HEK293 (cell line): ENCODE data around the gene STOX1.

Experiments
- CTCF ChIA-PET: fragments of 350-600 bp; formaldehyde crosslinking; extraction: SDS; loops from one replicate; lab custom pipeline; 2021; ENCODE audit warnings: antibody characterized with exemption; lab: Yijun Ruan, JAX
- POLR2A ChIA-PET: fragments of 300-600 bp; formaldehyde crosslinking; extraction: SDS; loops from one replicate; lab custom pipeline; 2020; ENCODE audit warnings: antibody characterized with exemption, inconsistent platforms; lab: Yijun Ruan, JAX
- H3K27ac ChIP-seq: fragments of 200-500 bp; sonication (Bioruptor generic); 2 replicates; pipeline ENCODE4 v1.5.1; 2014; ENCODE audit warnings: low read depth, low read length, control low read depth, inconsistent platforms; ENCODE audit errors: extremely low read depth
- H3K36me3 ChIP-seq, 2 experiments: fragments of 200-500 bp in 1 of 2; sonication (Bioruptor generic) in 1 of 2; 1 replicate in 1 of 2; 2 replicates in 1 of 2; pipeline ENCODE4 v1.5.1; 2014 to 2017; ENCODE audit warnings: inconsistent platforms in 2 of 2, low read length in 2 of 2; ENCODE audit not compliant: control insufficient read depth in 2 of 2, insufficient read depth in 1 of 2
- H3K4me1 ChIP-seq: fragments of 200-500 bp; sonication (Bioruptor generic); 2 replicates; pipeline ENCODE4 v1.5.1; 2014; ENCODE audit warnings: mild to moderate bottlenecking, low read length, inconsistent platforms; ENCODE audit not compliant: control insufficient read depth, insufficient read depth
- H3K4me3 ChIP-seq: 2 replicates; pipeline ENCODE4 v1.5.1; 2011; ENCODE audit warnings: low read depth, mild to moderate bottlenecking, control low read depth, low read length, moderate library complexity
- H3K9me3 ChIP-seq: fragments of 200-500 bp; sonication (Bioruptor generic); 2 replicates; pipeline ENCODE4 v1.5.1; 2014; ENCODE audit warnings: low read depth, low read length, inconsistent platforms; ENCODE audit not compliant: control insufficient read depth, insufficient read depth
- BCL11A ChIP-seq: fragments of 450-650 bp; formaldehyde crosslinking; IDR thresholded peaks from 2 replicates; pipeline ENCODE4 v1.5.1; 2016; ENCODE audit warnings: low read depth, missing biosample characterization, missing genetic modification characterization
- BCL11B ChIP-seq: fragments of 450-650 bp; formaldehyde crosslinking; IDR thresholded peaks from 2 replicates; pipeline ENCODE4 v1.5.1; 2016; ENCODE audit warnings: low read depth, missing biosample characterization, missing genetic modification characterization
- GLI2 ChIP-seq: fragments of 450-650 bp; formaldehyde crosslinking; IDR thresholded peaks from 2 replicates; pipeline ENCODE4; 2017; ENCODE audit warnings: missing biosample characterization, missing genetic modification characterization, low read depth, borderline replicate concordance
- GLIS1 ChIP-seq: fragments of 450-650 bp; formaldehyde crosslinking; IDR thresholded peaks from 2 replicates; pipeline ENCODE4 v1.5.1; 2016; ENCODE audit warnings: missing biosample characterization, missing genetic modification characterization
- HIC1 ChIP-seq: fragments of 450-650 bp; formaldehyde crosslinking; IDR thresholded peaks from 2 replicates; pipeline ENCODE4 v1.5.1; 2016; ENCODE audit warnings: missing biosample characterization, missing genetic modification characterization
- MEIS1 ChIP-seq: sonication (generic); formaldehyde crosslinking; IDR thresholded peaks from 2 replicates; pipeline ENCODE4 v1.8.1; 2022; ENCODE audit warnings: missing genetic modification reagents, mild to moderate bottlenecking, borderline replicate concordance
- PBX3 ChIP-seq: sonication (generic); formaldehyde crosslinking; IDR thresholded peaks from 2 replicates; pipeline ENCODE4 v1.8.1; 2022; ENCODE audit warnings: mild to moderate bottlenecking, moderate library complexity, missing genetic modification reagents
- SP7 ChIP-seq: fragments of 450-650 bp; formaldehyde crosslinking; IDR thresholded peaks from 2 replicates; pipeline ENCODE4 v1.5.1; 2016; ENCODE audit warnings: missing biosample characterization, missing genetic modification characterization
- ZBTB1 ChIP-seq: fragments of 450-650 bp; formaldehyde crosslinking; IDR thresholded peaks from 2 replicates; pipeline ENCODE4 v1.5.1; 2016; ENCODE audit warnings: missing biosample characterization, missing genetic modification characterization
- ZBTB48 ChIP-seq: fragments of 450-650 bp; formaldehyde crosslinking; IDR thresholded peaks from 2 replicates; pipeline ENCODE4 v1.5.1; 2016; ENCODE audit warnings: missing biosample characterization, missing genetic modification characterization
- ZBTB8A ChIP-seq: fragments of 450-650 bp; formaldehyde crosslinking; IDR thresholded peaks from 2 replicates; pipeline ENCODE4 v1.5.1; 2016; ENCODE audit warnings: missing biosample characterization, missing genetic modification characterization
- ZFHX2 ChIP-seq: fragments of 450-650 bp; formaldehyde crosslinking; conservative IDR thresholded peaks from 2 replicates; pipeline ENCODE4 v1.5.1; 2016; ENCODE audit warnings: missing biosample characterization, missing genetic modification characterization
- ZNF10 ChIP-seq: fragments of 450-650 bp; formaldehyde crosslinking; IDR thresholded peaks from 2 replicates; pipeline ENCODE4 v1.5.1; 2017; ENCODE audit warnings: missing biosample characterization, missing genetic modification characterization
- ZNF112 ChIP-seq: fragments of 450-650 bp; formaldehyde crosslinking; IDR thresholded peaks from 2 replicates; pipeline ENCODE4 v1.5.0; 2017; ENCODE audit warnings: missing biosample characterization, missing genetic modification characterization
- ZNF132 ChIP-seq: fragments of 450-650 bp; formaldehyde crosslinking; IDR thresholded peaks from 2 replicates; pipeline ENCODE4 v1.5.1; 2017; ENCODE audit warnings: missing biosample characterization, missing genetic modification characterization, borderline replicate concordance
- ZNF169 ChIP-seq: fragments of 450-650 bp; formaldehyde crosslinking; IDR thresholded peaks from 2 replicates; pipeline ENCODE4 v1.5.1; 2016; ENCODE audit warnings: missing biosample characterization, missing genetic modification characterization
- ZNF202 ChIP-seq: fragments of 450-650 bp; formaldehyde crosslinking; IDR thresholded peaks from 2 replicates; pipeline ENCODE4 v1.5.1; 2016; ENCODE audit warnings: missing biosample characterization, missing genetic modification characterization, borderline replicate concordance
- ZNF24 ChIP-seq: fragments of 450-650 bp; formaldehyde crosslinking; IDR thresholded peaks from 2 replicates; pipeline ENCODE4 v1.5.1; 2016; ENCODE audit warnings: missing biosample characterization, missing genetic modification characterization
- ZNF266 ChIP-seq: fragments of 450-650 bp; formaldehyde crosslinking; IDR thresholded peaks from 2 replicates; pipeline ENCODE4 v1.5.1; 2016; ENCODE audit warnings: missing biosample characterization, missing genetic modification characterization, low read depth
- ZNF274 ChIP-seq, 2 experiments: fragments of 200-500 bp in 1 of 2; fragments of 450-650 bp in 1 of 2; sonication (Bioruptor generic) in 1 of 2; formaldehyde crosslinking in 1 of 2; IDR thresholded peaks; 2 replicates each; pipeline versions ENCODE4 v1.5.1 to v1.6.1; 2014 to 2016; ENCODE audit warnings: borderline replicate concordance in 1 of 2, inconsistent platforms in 1 of 2, low read length in 1 of 2, missing biosample characterization in 1 of 2, missing genetic modification characterization in 1 of 2
- ZNF324 ChIP-seq: fragments of 450-650 bp; formaldehyde crosslinking; IDR thresholded peaks from 2 replicates; pipeline ENCODE4 v1.5.1; 2016; ENCODE audit warnings: missing biosample characterization, missing genetic modification characterization
- ZNF350 ChIP-seq: fragments of 450-650 bp; formaldehyde crosslinking; IDR thresholded peaks from 2 replicates; pipeline ENCODE4 v1.5.0; 2017; ENCODE audit warnings: missing biosample characterization, mild to moderate bottlenecking, missing genetic modification characterization
- ZNF398 ChIP-seq: fragments of 450-650 bp; formaldehyde crosslinking; IDR thresholded peaks from 2 replicates; pipeline ENCODE4 v1.5.1; 2017; ENCODE audit warnings: missing biosample characterization, missing genetic modification characterization
- ZNF548 ChIP-seq: fragments of 450-650 bp; formaldehyde crosslinking; IDR thresholded peaks from 2 replicates; pipeline ENCODE4 v1.5.1; 2016; ENCODE audit warnings: missing biosample characterization, missing genetic modification characterization
- ZNF580 ChIP-seq: fragments of 450-650 bp; formaldehyde crosslinking; IDR thresholded peaks from 2 replicates; pipeline ENCODE4 v1.5.1; 2016; ENCODE audit warnings: missing biosample characterization, missing genetic modification characterization
- ZSCAN30 ChIP-seq: fragments of 450-650 bp; IDR thresholded peaks from 2 replicates; pipeline ENCODE4 v1.5.1; 2018; ENCODE audit warnings: missing biosample characterization, mild to moderate bottlenecking, missing genetic modification characterization, moderate library complexity

Gene STOX1

GRCh38 chr10:68869623-68870022 is 42.3 kb downstream of the STOX1 start:
- ChIA-PET CTCF (interaction anchor here (0.6 kb wide), 1 partner anchor 107 kb away, joined by 3 read pairs; no protein-coding TSS in a partner anchor), POLR2A (no interaction called here)
- Histone ChIP-seq H3K9me3 (no peaks in the 10 kb centered on the region), H3K4me1 (peaks cover 15% of the 10 kb centered on the region), H3K4me3 (no peak overlapping the region), H3K36me3 (no peaks in the 10 kb centered on the region), H3K27ac (no peak overlapping the region)
- TF ChIP-seq ZNF398 (tag by site-specific recombination) (no peak), BCL11A (tag by site-specific recombination) (no peak), ZNF580 (no peak), ZNF548 (tag by site-specific recombination) (no peak), GLIS1 (tag by site-specific recombination) (no peak), ZNF132 (tag by site-specific recombination) (no peak), ZBTB1 (tag by site-specific recombination) (no peak), ZNF24 (tag by site-specific recombination) (no peak), SP7 (tag by site-specific recombination) (no peak), ZNF112 (no peak), ZNF266 (no peak), PBX3 (CRISPR knock-in tag) (no peak), ZNF169 (tag by site-specific recombination) (no peak), ZNF274 (IDR thresholded peaks at IDR 0.05; ENCODE audit: low read length) (no peak), ZNF274 (tag by site-specific recombination; IDR thresholded peaks at IDR 0.05; ENCODE audit: borderline replicate concordance) (no peak)

- no peaks in the 10 kb centered on the region for H3K36me3 ChIP-seq
- H3K4me1 ChIP-seq: peaks cover 15% of the 10 kb centered on the region
- no peak overlapping the region for H3K27ac ChIP-seq
- CTCF ChIA-PET: interaction anchor here (0.5 to 0.6 kb wide), 2 partner anchors 108 to 110 kb away, joined by 3 read pairs; no protein-coding TSS in a partner anchor
- TF ChIP-seq BCL11B (tag by site-specific recombination): no peak
- no peak for TF ChIP-seq ZBTB48 (tag by site-specific recombination)
- TF ChIP-seq HIC1 (tag by site-specific recombination): no peak
- TF ChIP-seq GLI2 (tag by site-specific recombination): no peak
- no peak for TF ChIP-seq ZNF202 (tag by site-specific recombination)
- TF ChIP-seq ZBTB8A (tag by site-specific recombination): no peak
- no peak for TF ChIP-seq ZSCAN30 (tag by site-specific recombination)
- no peak for TF ChIP-seq ZNF324 (tag by site-specific recombination)
- TF ChIP-seq ZNF350 (tag by site-specific recombination): no peak
- TF ChIP-seq ZNF10 (tag by site-specific recombination): no peak
- no peak for TF ChIP-seq ZFHX2 (tag by site-specific recombination)
- no peak for TF ChIP-seq MEIS1 (CRISPR knock-in tag)
- H3K9me3 ChIP-seq: no peaks in the 10 kb centered on the region
- POLR2A ChIA-PET: interaction anchor here (0.6 kb wide), 1 partner anchor 31 kb away, joined by 3 read pairs; the partner anchor contains the start of gene DDX50
- no peak overlapping the region for H3K4me3 ChIP-seq
Observed at GRCh38 chr10:68870061-68870460, 42.7 kb downstream of the STOX1 start.
